Hypothalamus (tissue), 51 donors: ENCODE results near the gene RAB34.
"Not testable (repeated sequence)": the region's sequence is repeated elsewhere in the genome, so short reads cannot be mapped to it uniquely, and the experiment has no call there.

Source experiments
- DNase-seq, 51 donors: peaks; one replicate each; lab custom pipeline; 2025; lab: John Stamatoyannopoulos, UW

Gene RAB34

GRCh38 chr17:28747051-28747691 lies 29.5 kb upstream of the RAB34 start:
- peak in 41 of 51 donors; percentile 23 to 91 (median 63) for DNase-seq

- DNase-seq = peak in 42 of 51 donors; percentile 23 to 86 (median 64)
Observed at GRCh38 chr17:28746611-28747050, 29.0 kb upstream of the RAB34 start.

- DNase-seq = peak in 2 of 51 donors; percentile 27 to 52
Observed at GRCh38 chr17:28745786-28746411, 28.2 kb upstream of the RAB34 start.

- DNase-seq = peak in 49 of 51 donors; percentile 31 to 96 (median 82)
Observed at GRCh38 chr17:28744972-28745785, 27.5 kb upstream of the RAB34 start.

GRCh38 chr17:28744104-28744971 lies 26.7 kb upstream of the RAB34 start:
- DNase-seq = peak in 30 of 51 donors; percentile 25 to 70 (median 48)

- DNase-seq = peak in 49 of 51 donors; percentile 24 to 87 (median 71)
Observed at GRCh38 chr17:28743243-28744103, 25.8 kb upstream of the RAB34 start, which contains the start of gene TRAF4. Gene TRAF4, plus strand, starts transcription at chr17:28744011. Its CDS starts 102 bp downstream, at chr17:28744113.

- DNase-seq = peak in 1 of 51 donors; percentile 30
Observed at GRCh38 chr17:28741358-28742349, 24.0 kb upstream of the RAB34 start.

GRCh38 chr17:28740406-28741357 lies 23.0 kb upstream of the RAB34 start:
- DNase-seq = no peak

GRCh38 chr17:28738680-28739384 lies 21.2 kb upstream of the RAB34 start:
- no peak for DNase-seq

- DNase-seq = no peak
Observed at GRCh38 chr17:28737770-28738679, 20.4 kb upstream of the RAB34 start.

- no peak for DNase-seq
Observed at GRCh38 chr17:28737316-28737715, 19.6 kb upstream of the RAB34 start.

GRCh38 chr17:28735913-28736769 lies 18.5 kb upstream of the RAB34 start:
- not testable (repeated sequence) for DNase-seq

GRCh38 chr17:28735242-28735722 lies 17.6 kb upstream of the RAB34 start:
- no peak for DNase-seq

GRCh38 chr17:28734712-28735241 lies 17.1 kb upstream of the RAB34 start:
- DNase-seq = no peak
